ENCODE data around the gene PTPRU.

The PTPRU gene

GRCh38 chr1:29247571-29248273, 11.4 kb downstream of the PTPRU start:
- DNase-seq = no peak

- no peak for DNase-seq
Observed at GRCh38 chr1:29248409-29248808, 12.1 kb downstream of the PTPRU start.

- no peak for DNase-seq
Observed at GRCh38 chr1:29249170-29249691, 12.9 kb downstream of the PTPRU start.

- no peak for DNase-seq
Observed at GRCh38 chr1:29249951-29250581, 13.7 kb downstream of the PTPRU start.

GRCh38 chr1:29251164-29252124, 15.1 kb downstream of the PTPRU start:
- no peak for DNase-seq

GRCh38 chr1:29253180-29253579, 16.9 kb downstream of the PTPRU start:
- no peak for DNase-seq

- no peak for DNase-seq
Observed at GRCh38 chr1:29254346-29254745, 18.0 kb downstream of the PTPRU start.

GRCh38 chr1:29255134-29255666, 18.9 kb downstream of the PTPRU start:
- no peak for DNase-seq

GRCh38 chr1:29256394-29256793, 20.1 kb downstream of the PTPRU start:
- no peak for DNase-seq

- no peak for DNase-seq
Observed at GRCh38 chr1:29256979-29257804, 20.9 kb downstream of the PTPRU start.

- no peak for DNase-seq
Observed at GRCh38 chr1:29258189-29258975, 22.1 kb downstream of the PTPRU start.

- no peak for DNase-seq
Observed at GRCh38 chr1:29258976-29259801, 22.9 kb downstream of the PTPRU start.

- DNase-seq = peak; percentile 38
Observed at GRCh38 chr1:29259802-29260441, 23.6 kb downstream of the PTPRU start.

- no peak for DNase-seq
Observed at GRCh38 chr1:29260531-29260930, 24.2 kb downstream of the PTPRU start.

- DNase-seq = no peak
Observed at GRCh38 chr1:29264773-29265389, 28.6 kb downstream of the PTPRU start.

GRCh38 chr1:29266912-29267311, 30.6 kb downstream of the PTPRU start:
- no peak for DNase-seq

GRCh38 chr1:29267321-29268070, 31.2 kb downstream of the PTPRU start:
- no peak for DNase-seq

GRCh38 chr1:29269382-29269781, 33.1 kb downstream of the PTPRU start:
- DNase-seq = no peak
